ENCODE results near the gene LRRC23. TPM values are rescaled to one million over a fixed set of nuclear protein-coding genes. Genes with fewer than 3 reads are reported as not detected.
"Not testable (repeated sequence)": the region's sequence is repeated elsewhere in the genome, so short reads cannot be mapped to it uniquely, and the experiment has no call there.

LRRC23 gene
- total and polyA plus RNA-seq, 4 experiments from 2014 or later, result 4.1 to 9.1 (median 6.2) TPM

DNA sequence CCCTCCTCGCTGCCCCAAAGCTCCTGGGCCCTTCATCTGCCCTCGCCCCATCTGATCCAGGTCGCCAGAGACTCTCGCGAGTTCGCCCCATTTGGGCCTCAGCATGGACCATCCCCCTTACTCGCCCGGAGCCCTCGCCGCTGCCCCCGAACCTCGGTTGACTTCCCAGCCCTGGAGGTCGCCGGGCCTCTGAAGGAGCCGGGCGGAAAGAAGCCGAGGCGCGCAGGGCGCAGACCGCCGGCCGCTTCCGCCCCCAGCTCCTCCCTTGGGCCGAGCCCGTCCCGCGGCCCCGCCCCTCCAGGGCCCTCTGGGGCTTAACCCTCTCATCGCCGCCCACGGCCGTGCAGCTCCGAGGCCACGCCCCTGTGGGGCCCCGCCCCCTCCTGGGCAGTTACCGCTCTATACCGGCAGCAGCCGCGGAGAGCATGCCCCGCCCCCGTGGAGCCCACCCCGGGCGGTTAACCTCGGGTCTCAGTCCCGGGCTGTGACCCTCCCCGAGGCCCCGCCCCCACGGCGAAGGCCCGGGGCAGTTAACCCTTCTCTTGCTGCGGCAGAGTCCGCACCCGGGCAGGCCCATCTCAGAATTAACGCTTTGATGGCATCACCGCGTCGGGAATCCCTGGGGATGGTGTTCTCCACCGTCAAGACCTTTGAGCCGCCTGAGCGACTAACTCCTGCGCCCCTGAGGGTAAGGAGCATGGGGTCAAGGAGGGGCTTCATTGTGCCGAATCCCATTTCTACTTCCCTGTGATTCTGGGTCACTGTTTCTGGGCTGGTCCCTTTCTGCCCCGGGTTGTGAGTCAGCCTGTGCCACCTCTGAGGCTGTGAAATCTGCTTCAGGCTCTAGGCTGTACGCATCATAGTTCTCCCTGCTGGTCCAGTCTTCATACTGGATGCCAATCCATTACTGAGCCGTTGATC, 31.3 kb upstream of the LRRC23 start, which contains the start of gene SPSB2:
TSS of gene SPSB2 (minus strand) at position 210 of the 921 bp plus-strand sequence. CDS start 402 bp downstream, outside the sequence.
- H3K4me1 Mint-ChIP-seq, result peaks cover 32 to 66% (median 49%) of the 10 kb centered on the region in 4 donors
- H3K27ac Mint-ChIP-seq, result peak within 1 kb of the TSS; percentile 90 to 96 (median 93)
- H3K4me3 ChIP-seq (ENCODE audit: low read length in 2 of 2), result peak within 1 kb of the TSS; percentile 93 to 99
- no peaks in the 10 kb centered on the region for H3K9me3 Mint-ChIP-seq
- peak; percentile 97 to 98 (median 98) for DNase-seq
- ChIA-PET POLR2A (ENCODE audit: partially characterized antibody) (interaction anchor here (0.6 to 11.0 kb wide), 46 partner anchors 9 to 316 kb away, joined by 3 to 270 read pairs (median 4); partner anchors contain the start of genes C12orf57, C1RL, CD4 and CDCA3), CTCF (ENCODE audit: partially characterized antibody) (interaction anchor here (0.6 to 9.2 kb wide), 56 partner anchors 9 to 766 kb away, joined by 3 to 151 read pairs (median 5); partner anchors contain the start of genes C12orf57, C1RL, CDCA3 and ENO2)
- H3K4me1 ChIP-seq (ENCODE audit: insufficient read depth, low read length), result peaks cover 45% of the 10 kb centered on the region
- H3K36me3 ChIP-seq (ENCODE audit: insufficient read depth, low read length), result peaks cover 17% of the 10 kb centered on the region
- peak within 1 kb of the TSS; percentile 87 for H3K27ac ChIP-seq (ENCODE audit: low read depth, low read length)
- peaks cover 7 to 44% of the 10 kb centered on the region in 2 donors for H3K36me3 Mint-ChIP-seq
- intact Hi-C loops (cut with micrococcal nuclease), result loop anchor here (1.0 kb wide), 5 partner anchors 18 to 97 kb away; partner anchors contain the start of genes EMG1, ENO2, LRRC23 and PHB2
- no peaks in the 10 kb centered on the region for H3K9me3 ChIP-seq (ENCODE audit: control insufficient read depth in 1 of 2, low read length in 2 of 2)
- H3K27me3 ChIP-seq (ENCODE audit: insufficient read depth, low read length), result no peaks in the 10 kb centered on the region
- H3K27me3 Mint-ChIP-seq, result no peaks in the 10 kb centered on the region
- peak within 1 kb of the TSS; percentile 90 to 93 (median 92) for H3K4me3 Mint-ChIP-seq

DNA sequence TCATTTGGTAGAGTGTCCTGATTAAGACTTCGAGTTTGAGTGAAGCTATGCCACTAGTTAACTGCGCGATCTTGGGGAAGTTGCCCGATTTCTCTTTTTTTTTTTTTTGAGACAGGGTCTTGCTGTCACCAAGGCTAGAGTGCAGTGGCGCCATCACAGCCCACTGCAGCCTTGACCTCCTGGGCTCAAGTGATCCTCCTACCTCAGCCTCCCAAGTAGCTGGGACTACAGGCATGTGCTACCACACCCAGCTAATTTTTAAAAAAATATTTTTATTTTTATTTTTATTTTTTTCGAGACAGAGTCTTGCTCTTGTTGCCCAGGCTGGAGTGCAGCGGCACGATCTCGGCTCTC, 30.6 kb upstream of the LRRC23 start:
- Histone ChIP-seq H3K4me1 (ENCODE audit: insufficient read depth, low read length) (peaks cover 39% of the 10 kb centered on the region), H3K27ac (ENCODE audit: low read depth, low read length) (peak overlapping the region; percentile 87), H3K4me3 (ENCODE audit: low read length in 2 of 2) (peak overlapping the region; percentile 76 to 99), H3K36me3 (ENCODE audit: insufficient read depth, low read length) (peaks cover 17% of the 10 kb centered on the region)
- DNase-seq; intact Hi-C loops (cut with micrococcal nuclease); H3K27me3 Mint-ChIP-seq; H3K9me3 ChIP-seq (ENCODE audit: control insufficient read depth in 1 of 2, low read length in 2 of 2); H3K9me3 Mint-ChIP-seq; H3K27me3 ChIP-seq (ENCODE audit: insufficient read depth, low read length): not testable (repeated sequence)
- POLR2A ChIA-PET (ENCODE audit: partially characterized antibody), result interaction anchor here (0.6 to 11.0 kb wide), 9 partner anchors 9 to 185 kb away, joined by 3 to 270 read pairs (median 33); partner anchors contain the start of genes C12orf57, CDCA3, ENO2 and RNU7-1
- Mint-ChIP-seq H3K27ac (peak overlapping the region; percentile 75 to 96 (median 89)), H3K4me1 (peaks cover 27 to 60% (median 42%) of the 10 kb centered on the region in 4 donors), H3K36me3 (peaks cover 7 to 38% of the 10 kb centered on the region in 2 donors), H3K4me3 (peak overlapping the region; percentile 89 to 93 (median 92))
- CTCF ChIA-PET (ENCODE audit: partially characterized antibody), result interaction anchor here (1.1 to 9.2 kb wide), 7 partner anchors 17 to 237 kb away, joined by 3 to 151 read pairs (median 32); partner anchors contain the start of genes C12orf57, C1RL, LPCAT3 and P3H3

DNA sequence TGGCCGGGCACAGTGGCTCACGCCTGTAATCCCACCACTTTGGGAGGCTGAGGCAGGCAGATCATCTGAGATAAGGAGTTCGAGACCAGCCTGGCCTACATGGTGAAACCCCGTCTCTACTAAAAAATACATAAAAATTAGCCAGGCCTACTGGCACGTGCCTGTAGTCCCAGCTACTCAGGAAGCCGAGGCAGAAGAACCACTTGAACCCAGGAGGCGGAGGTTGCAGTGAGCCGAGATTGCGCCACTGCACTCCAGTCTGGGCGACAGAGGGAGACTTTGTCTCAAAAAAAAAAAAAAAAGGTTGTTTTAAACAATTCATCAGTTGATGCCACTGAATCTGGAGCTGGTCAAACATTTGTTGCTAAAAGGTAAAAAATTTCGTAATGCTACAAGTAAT, 24.8 kb upstream of the LRRC23 start:
- H3K4me3 ChIP-seq (ENCODE audit: low read length in 2 of 2); H3K9me3 ChIP-seq (ENCODE audit: control insufficient read depth in 1 of 2, low read length in 2 of 2); intact Hi-C loops (cut with micrococcal nuclease); DNase-seq; H3K4me1 Mint-ChIP-seq; H3K36me3 ChIP-seq (ENCODE audit: insufficient read depth, low read length); H3K36me3 Mint-ChIP-seq; H3K4me1 ChIP-seq (ENCODE audit: insufficient read depth, low read length); H3K9me3 Mint-ChIP-seq; H3K27me3 Mint-ChIP-seq; H3K4me3 Mint-ChIP-seq; H3K27me3 ChIP-seq (ENCODE audit: insufficient read depth, low read length); H3K27ac ChIP-seq (ENCODE audit: low read depth, low read length); H3K27ac Mint-ChIP-seq: not testable (repeated sequence)
- POLR2A ChIA-PET (ENCODE audit: partially characterized antibody), result interaction anchor here (1.4 kb wide), 1 partner anchor 11 kb away, joined by 3 read pairs; no protein-coding TSS in a partner anchor
- CTCF ChIA-PET (ENCODE audit: partially characterized antibody), result interaction anchor here (3.0 kb wide), 1 partner anchor 12 kb away, joined by 15 read pairs; no protein-coding TSS in a partner anchor

DNA sequence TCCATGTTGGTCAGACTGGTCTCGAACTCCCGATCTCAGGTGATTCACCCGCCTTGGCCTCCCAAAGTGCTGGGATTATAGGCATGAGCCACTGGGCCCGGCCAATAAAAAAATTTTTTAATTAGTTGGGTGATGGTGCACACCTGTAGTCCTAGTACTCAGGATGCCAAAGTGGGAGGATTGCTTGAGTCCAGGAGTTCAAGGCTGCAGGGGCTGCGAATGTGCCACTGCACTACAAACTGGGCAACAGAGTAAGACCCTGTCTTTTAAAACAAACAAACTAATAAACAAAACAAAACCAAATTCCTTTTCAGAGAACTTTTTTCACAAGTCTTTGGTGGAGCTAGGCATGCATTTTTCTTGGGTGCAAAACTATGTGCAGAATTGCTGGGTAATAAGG, 21.4 kb upstream of the LRRC23 start:
- POLR2A ChIA-PET (ENCODE audit: partially characterized antibody), result interaction anchor here (1.8 to 5.3 kb wide), 2 partner anchors 8 to 10 kb away, joined by 11 to 33 read pairs; partner anchors contain the start of gene SPSB2
- no peak overlapping the region for H3K27ac Mint-ChIP-seq
- no peaks in the 10 kb centered on the region for H3K36me3 ChIP-seq (ENCODE audit: insufficient read depth, low read length)

DNA sequence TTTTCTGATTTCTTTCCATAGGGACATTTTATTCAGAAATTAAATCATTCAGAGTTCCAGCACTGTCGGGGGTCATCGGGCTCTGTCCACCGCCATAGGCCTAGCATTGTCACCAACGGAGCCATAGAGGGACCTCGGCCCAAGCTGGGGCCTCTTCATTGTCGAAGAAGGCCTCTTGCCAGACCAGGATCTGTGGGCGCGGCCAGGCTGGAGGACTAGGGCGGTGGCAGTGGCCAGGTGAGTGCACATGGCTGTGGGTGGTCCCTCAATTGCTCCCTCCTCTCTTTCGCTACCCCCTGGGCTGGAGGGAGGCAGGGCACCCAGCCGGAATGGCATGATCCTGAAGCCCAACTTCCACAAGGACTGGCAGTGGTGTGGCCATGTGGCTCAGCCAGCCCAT, 20.9 kb upstream of the LRRC23 start:
- Mint-ChIP-seq H3K27ac (no peak overlapping the region), H3K4me1 (no peaks in the 10 kb centered on the region), H3K36me3 (peaks cover 0 to 9% of the 10 kb centered on the region in 2 donors), H3K4me3 (no peak overlapping the region), H3K27me3 (no peaks in the 10 kb centered on the region), H3K9me3 (no peaks in the 10 kb centered on the region)
- no peaks in the 10 kb centered on the region for H3K4me1 ChIP-seq (ENCODE audit: insufficient read depth, low read length)
- no peaks in the 10 kb centered on the region for H3K9me3 ChIP-seq (ENCODE audit: control insufficient read depth in 1 of 2, low read length in 2 of 2)
- H3K36me3 ChIP-seq (ENCODE audit: insufficient read depth, low read length), result no peaks in the 10 kb centered on the region
- no peak for DNase-seq
- ChIA-PET POLR2A (ENCODE audit: partially characterized antibody) (interaction anchor here (5.3 kb wide), 1 partner anchor 10 kb away, joined by 33 read pairs; the partner anchor contains the start of gene SPSB2), CTCF (ENCODE audit: partially characterized antibody) (interaction anchor here (3.8 kb wide), 1 partner anchor 11 kb away, joined by 26 read pairs; the partner anchor contains the start of gene SPSB2)
- H3K27ac ChIP-seq (ENCODE audit: low read depth, low read length), result no peak overlapping the region
- no peak overlapping the region for H3K4me3 ChIP-seq (ENCODE audit: low read length in 2 of 2)
- intact Hi-C loops (cut with micrococcal nuclease), result no loop called here
- no peaks in the 10 kb centered on the region for H3K27me3 ChIP-seq (ENCODE audit: insufficient read depth, low read length)

More for the DNA sequence above, 21.4 kb upstream of the LRRC23 start:
- Mint-ChIP-seq H3K27me3 (no peaks in the 10 kb centered on the region), H3K36me3 (peaks cover 0 to 9% of the 10 kb centered on the region in 2 donors), H3K4me1 (no peaks in the 10 kb centered on the region), H3K4me3 (no peak overlapping the region), H3K9me3 (no peaks in the 10 kb centered on the region)
- CTCF ChIA-PET (ENCODE audit: partially characterized antibody), result interaction anchor here (3.8 kb wide), 1 partner anchor 11 kb away, joined by 26 read pairs; the partner anchor contains the start of gene SPSB2
- Histone ChIP-seq H3K27ac (ENCODE audit: low read depth, low read length) (no peak overlapping the region), H3K4me1 (ENCODE audit: insufficient read depth, low read length) (no peaks in the 10 kb centered on the region), H3K9me3 (ENCODE audit: control insufficient read depth in 1 of 2, low read length in 2 of 2) (no peaks in the 10 kb centered on the region), H3K27me3 (ENCODE audit: insufficient read depth, low read length) (no peaks in the 10 kb centered on the region), H3K4me3 (ENCODE audit: low read length in 2 of 2) (no peak overlapping the region)
- intact Hi-C loops (cut with micrococcal nuclease), result no loop called here
- DNase-seq, result no peak

- Histone ChIP-seq H3K36me3 (ENCODE audit: insufficient read depth, low read length) (no peaks in the 10 kb centered on the region), H3K27ac (ENCODE audit: low read depth, low read length) (no peak overlapping the region), H3K4me3 (ENCODE audit: low read length in 2 of 2) (no peak overlapping the region), H3K27me3 (ENCODE audit: insufficient read depth, low read length) (no peaks in the 10 kb centered on the region), H3K9me3 (ENCODE audit: control insufficient read depth in 1 of 2, low read length in 2 of 2) (no peaks in the 10 kb centered on the region), H3K4me1 (ENCODE audit: insufficient read depth, low read length) (no peaks in the 10 kb centered on the region)
- no peaks in the 10 kb centered on the region for H3K27me3 Mint-ChIP-seq
- H3K4me3 Mint-ChIP-seq, result no peak overlapping the region
- DNase-seq, result no peak
- H3K36me3 Mint-ChIP-seq, result peaks cover 0 to 9% of the 10 kb centered on the region in 2 donors
- H3K4me1 Mint-ChIP-seq, result no peaks in the 10 kb centered on the region
- ChIA-PET POLR2A (ENCODE audit: partially characterized antibody) (interaction anchor here (5.3 kb wide), 1 partner anchor 11 kb away, joined by 33 read pairs; the partner anchor contains the start of gene SPSB2), CTCF (ENCODE audit: partially characterized antibody) (interaction anchor here (1.2 to 3.8 kb wide), 2 partner anchors 12 to 16 kb away, joined by 3 to 26 read pairs; partner anchors contain the start of gene SPSB2)
- no peak overlapping the region for H3K27ac Mint-ChIP-seq
- intact Hi-C loops (cut with micrococcal nuclease), result no loop called here
- H3K9me3 Mint-ChIP-seq, result no peaks in the 10 kb centered on the region
These were observed 20.1 kb upstream of the LRRC23 start for GRCh38 chr12:6884539-6884938.
